ENCODE measurements around the gene CNTNAP2.

Gene CNTNAP2

DNA sequence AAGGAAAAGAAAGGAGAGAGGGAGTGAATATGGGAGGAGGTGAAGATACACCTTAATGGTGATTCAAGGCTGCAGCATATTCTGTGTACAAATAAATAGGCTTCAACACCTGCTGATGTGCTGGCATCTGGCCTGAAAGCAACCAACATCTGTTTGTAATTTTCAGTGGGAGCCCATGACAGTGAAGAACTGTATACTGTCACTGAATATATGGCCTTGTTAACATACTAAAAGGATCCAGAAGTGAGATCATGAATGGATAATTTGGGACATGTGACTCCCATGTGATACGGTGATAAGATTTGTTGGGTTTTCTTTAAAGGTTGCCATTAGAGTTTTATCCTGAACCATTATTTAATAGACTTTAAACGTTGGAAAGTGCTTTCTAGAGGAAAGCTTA is 459.3 kb downstream of the CNTNAP2 start:
- no peak for DNase-seq (ENCODE audit: low read depth in 2 of 2)

DNA sequence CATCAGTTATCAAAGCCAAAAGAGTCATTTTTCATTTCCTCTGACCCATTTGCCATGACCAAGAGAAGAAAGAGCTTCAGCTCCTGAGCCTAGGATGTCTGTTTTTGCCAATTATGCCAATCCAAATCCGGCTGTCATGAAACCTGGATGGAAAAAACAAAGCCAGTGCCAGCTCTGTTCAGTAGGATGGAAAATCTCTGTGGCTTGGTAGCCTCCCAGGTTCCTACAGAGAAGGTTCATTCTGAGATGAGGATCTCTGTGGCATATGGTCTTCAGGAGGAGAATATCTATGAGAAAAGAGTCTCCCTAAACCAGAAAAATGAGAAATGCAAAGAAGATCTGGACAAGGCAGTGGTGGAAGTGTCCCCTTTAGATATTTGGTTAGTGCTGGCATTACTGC is 475.4 kb downstream of the CNTNAP2 start:
- no peak for DNase-seq (ENCODE audit: low read depth in 2 of 2)

DNA sequence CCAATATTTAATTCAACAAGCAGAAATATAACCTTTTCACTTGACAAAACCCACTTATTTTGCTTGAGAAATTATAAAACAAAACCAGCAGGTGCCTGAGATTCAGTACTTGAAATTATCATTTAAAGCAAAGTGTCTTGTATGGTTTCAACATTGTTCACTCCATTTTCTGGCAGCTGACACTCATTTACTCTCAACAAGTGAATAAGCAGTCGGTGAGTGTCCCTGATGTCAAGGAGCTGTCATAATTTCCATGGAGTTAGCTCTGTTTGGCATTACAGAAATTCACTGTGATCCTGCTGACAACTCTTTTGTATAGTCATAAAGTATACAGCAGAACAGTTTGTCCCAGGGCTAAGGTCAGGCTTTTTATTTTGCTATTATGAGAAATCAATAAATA is 490.0 kb downstream of the CNTNAP2 start:
- DNase-seq (ENCODE audit: low read depth in 2 of 2): no peak

DNA sequence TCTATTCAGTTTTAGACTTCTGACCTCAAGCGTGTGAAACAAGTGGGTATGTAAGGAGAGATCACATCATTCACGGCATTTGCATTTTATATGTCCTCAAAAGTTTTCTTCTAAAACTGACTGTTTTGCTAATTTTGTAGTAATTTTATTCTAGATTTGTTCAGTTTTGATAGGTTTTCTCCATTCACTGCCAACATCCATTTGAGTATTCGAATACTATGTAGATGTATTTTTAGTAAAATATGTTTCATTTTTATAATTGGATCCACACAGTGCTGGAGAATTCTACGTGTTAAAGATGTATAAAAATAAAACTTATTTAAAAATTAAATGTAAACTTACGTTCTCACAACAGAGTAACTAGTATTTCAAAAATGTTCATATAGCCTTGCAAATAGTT is 503.0 kb downstream of the CNTNAP2 start:
- no peak for DNase-seq (ENCODE audit: low read depth in 2 of 2)

DNA sequence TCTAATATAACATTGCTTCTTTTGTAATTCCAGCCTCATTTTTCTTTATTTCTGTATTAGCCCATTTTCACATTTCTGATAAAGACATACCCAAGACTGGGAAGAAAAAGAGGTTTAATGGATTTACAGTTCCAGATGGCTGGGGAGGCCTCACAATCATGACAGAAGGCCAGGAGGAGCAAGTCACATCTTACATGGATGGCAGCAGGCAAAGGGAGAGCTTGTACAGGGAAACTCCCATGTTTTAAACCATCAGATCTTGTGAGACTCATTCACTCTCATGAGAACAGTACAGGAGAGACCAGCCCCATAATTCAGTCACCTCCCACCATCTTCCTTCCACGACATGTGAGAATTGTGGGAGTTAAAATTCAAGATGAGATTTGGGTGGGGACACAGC is 510.3 kb downstream of the CNTNAP2 start:
- DNase-seq (ENCODE audit: low read depth in 2 of 2): no peak

DNA sequence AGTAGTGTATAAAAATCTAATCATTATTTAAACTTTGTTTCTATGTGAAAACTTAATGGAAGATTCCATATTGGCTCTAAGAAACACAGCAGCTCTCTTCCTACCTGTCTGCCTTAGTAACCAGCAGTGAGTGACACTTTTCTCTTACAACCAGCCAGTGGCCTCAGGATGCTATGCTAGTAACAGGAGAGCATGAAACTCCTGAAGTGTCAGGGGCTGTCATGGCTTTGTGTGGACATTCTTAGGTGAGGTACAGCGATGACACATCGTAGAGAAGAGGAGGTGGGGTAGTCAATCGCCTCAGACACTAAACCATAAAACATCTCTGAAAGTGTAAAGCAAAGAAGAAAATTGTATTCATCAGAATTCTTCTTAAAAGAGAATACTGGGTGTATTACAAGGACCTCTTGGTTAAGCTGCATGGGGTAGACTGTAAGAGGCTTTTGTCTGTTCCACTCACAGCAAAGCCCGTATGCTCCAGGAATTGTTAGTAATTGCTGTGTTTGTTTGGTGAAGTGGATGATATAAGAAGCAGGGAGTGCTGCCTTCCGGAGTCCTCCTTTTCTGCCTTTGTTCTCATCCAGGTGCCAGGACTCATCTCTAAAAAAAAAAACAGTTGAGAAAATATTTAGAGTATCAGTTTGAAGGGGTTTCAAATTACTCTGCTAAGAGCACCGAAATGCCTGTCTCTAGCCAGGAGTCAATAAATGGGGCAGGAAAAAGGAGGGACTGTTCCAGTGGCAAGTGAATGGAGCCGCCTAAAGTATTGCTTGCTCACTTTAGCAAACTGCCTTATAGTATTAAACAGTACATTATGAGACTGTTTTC is 518.8 kb downstream of the CNTNAP2 start:
- no peak for DNase-seq (ENCODE audit: low read depth in 2 of 2)

DNA sequence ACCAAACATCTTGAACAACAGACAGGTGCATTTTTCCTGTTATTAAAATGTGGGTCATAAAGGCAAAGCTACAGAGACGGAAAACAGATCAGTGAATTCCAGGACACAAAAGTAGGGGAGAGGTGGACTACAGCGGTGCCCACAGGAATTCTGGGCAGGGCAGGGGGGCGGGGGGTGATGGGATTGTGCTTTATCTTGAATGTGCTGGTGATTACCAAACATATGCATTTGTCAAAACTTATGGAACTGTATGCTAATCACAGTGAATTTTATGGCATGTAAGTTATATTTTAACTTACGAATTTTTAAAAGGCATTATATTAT is 519.4 kb downstream of the CNTNAP2 start:
- no peak for DNase-seq (ENCODE audit: low read depth in 2 of 2)

DNA sequence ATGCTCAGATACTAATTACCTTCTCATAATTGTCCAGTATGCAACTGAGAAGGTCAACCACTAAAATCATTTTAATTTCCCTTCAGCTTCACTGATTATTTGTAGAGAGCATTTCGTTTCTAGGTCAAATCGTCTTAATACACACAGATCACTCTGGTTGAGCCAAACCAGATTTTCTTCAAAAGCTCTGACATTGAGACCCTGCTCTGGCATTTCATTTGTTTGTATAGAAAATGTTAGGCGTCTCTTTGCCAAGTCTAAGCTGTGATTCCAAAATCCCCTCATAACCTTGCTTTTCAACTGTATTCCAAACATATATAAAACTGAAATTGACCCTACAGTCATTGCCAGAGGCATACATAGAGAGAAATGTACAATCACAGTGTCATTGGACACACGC is 520.0 kb downstream of the CNTNAP2 start:
- no peak for DNase-seq (ENCODE audit: low read depth in 2 of 2)

DNA sequence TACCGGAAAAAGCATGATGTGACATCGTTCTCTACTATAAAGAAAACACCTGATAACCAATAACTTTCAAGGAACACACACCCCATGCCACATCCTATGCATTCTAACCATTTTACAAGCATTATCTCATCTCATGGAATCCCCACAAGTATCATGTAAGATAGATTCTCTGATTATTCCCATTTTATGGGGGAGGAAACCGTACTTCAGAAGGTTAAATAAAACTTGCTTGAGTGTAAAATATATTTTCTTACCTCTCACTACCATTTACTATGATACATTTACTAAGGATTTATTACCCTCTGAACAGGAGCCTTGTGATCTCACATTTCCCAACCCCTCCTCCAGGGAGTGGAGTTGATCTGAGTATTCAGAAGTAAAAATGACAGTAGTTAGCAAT is 522.7 kb downstream of the CNTNAP2 start:
- DNase-seq (ENCODE audit: low read depth in 2 of 2): no peak

DNA sequence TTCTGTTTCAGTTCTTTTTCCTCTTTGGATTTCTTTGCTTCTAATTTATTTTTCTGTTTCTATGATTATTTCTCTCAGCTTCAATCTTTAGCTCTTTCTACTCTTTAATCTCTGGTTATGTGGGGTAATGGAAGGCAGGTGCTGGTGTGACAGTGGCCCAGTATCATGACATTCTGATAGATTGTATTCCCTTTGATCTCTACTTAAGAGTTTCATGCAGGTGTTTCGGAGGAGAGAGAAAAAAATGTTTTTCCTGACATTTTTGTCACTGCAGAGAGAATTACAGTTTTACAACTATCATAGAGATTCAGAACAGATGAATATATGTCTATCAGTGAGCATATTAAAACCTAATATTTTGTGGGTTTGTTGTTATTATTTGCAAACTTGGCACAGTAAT is 524.9 kb downstream of the CNTNAP2 start:
- DNase-seq (ENCODE audit: low read depth in 2 of 2): no peak

DNA sequence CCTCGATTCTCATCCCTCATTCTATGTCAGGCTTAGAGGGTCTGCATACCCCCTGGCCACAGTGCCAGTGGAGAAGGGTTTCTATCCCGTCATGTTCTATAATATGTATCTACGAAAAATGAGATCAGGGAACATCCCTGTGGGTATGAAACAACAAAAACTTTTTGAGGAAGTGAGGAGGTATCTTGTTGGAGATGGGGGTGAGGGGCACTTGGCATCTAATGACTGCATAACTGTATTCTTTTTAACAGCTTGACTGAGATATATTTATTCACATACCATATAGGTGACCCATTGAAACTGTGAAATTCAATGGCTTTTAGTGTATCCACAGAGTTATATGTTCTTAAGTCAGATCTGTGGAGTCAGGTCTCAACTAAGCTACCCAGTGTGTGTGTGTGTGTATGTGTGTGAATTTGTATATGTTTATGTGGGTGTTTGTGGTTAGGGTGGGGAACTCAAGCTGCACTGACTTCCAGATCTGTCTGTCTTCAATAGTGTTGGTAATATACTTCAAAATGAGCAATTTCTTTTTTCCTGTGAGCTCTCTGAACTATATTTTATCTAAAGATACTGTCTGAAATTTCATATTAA is 528.9 kb downstream of the CNTNAP2 start:
- DNase-seq (ENCODE audit: low read depth in 2 of 2): no peak

DNA sequence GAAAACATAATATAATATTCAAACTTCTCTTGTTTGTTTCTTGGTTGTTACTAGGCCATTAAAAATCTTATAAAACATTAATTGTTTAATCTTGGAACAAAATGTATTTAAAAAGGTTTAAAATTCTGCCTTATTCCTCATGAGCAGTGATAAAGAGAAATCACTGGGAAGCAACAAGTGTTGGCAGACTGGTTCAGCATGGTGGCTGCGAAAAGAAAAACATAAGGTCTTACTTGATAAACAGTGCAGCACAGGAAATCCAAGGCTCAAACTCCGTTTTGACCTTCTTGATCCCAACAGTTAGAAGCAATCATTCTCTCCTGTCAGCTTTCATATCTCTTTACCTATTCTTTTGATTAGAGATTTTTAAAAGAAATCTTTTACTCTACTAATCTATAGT is 530.8 kb downstream of the CNTNAP2 start:
- DNase-seq (ENCODE audit: low read depth in 2 of 2): no peak

DNA sequence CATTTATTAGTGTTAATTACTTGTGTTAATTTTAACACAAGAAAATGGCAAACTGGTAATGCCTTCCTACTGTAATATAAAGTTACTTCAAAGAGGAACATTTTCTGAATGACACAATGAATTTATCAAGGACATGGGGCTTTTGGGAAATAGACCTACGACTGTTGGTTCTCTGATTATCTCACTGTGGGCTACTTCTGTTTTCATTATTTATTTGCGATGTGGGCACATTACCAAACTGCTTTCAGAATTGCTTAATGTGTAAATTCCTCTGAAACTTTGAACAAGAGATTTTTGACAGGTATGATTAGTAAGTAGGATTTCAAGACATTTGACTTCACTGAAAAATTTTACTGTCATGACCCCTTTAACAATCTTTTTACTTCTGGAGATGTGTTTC is 535.6 kb downstream of the CNTNAP2 start:
- DNase-seq (ENCODE audit: low read depth in 2 of 2): no peak

DNA sequence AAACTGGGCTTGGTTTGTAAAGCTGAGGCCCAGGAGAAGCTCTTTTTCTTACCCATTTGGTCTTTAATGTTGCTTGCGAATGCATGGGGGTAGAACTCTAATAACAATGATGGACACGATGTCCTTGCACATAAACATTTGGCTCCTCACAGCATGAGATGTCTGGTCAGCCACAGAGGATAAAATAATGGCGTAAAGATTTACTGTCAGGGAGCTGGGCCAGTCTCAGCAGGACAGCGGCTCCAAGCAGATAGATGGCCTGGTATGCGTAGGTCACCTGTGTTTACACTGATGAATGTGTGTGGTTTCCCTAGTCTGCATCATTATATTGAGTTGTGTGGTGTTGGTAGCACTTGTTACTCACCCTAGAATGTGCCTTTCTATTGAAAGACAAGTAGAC is 537.4 kb downstream of the CNTNAP2 start:
- DNase-seq (ENCODE audit: low read depth in 2 of 2): no peak

DNA sequence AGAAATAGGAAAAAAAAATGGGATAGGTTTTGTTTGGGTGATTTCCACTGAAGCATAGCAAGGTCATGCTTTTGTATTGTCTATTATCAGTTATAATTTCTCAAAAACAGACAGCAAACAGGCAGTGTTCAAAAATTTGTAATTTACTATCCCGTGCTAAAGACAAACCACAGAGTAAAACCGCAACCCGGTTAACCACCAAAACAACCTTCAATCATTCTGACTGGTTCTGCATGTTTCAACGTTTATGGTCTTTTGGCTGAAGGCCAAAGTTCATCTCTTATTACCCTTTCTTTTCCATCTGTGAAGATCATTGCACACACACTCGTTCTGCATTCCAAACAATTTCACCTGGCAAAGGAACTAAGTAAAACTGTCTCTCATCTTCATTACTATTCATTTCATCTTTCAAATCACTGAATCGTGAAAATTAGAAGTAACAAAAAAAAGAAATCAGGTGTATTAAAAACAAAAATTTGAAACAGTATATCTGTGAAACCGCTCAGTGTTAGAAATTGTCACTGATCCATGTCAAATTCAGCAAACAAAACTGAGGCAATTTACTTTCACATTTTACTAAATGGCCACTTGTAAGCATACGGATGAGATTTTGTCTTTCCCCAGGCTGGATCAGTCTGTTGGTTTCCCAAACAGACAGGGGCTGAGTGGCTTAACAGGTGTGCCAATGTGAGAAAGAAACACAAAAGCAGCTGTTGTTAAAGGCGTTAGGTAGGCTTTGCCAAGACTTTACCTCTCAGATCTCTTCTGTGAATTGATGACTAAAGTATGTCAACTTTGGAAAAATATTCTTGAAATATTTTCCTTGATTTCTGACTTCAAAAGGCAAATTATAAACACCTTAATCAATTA is 539.6 kb downstream of the CNTNAP2 start:
- DNase-seq (ENCODE audit: low read depth in 2 of 2): no peak

DNA sequence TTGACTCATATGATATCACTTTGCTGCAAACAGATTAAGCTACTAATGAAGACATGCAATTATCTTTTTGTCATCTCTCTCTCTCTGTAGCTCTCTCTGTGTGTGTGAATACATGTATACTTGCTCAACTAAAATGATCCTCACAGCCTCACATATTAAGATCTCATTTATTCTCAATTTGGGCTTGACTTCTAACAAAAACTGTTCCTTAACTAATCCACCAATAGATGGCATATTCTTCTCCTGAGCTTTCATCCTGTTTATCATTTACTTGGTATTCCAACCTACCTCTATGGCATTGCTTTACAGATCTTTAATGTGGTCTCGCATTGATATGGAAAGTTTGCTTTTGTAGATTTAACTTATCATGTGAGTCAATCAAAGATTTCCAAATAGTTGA is 540.4 kb downstream of the CNTNAP2 start:
- no peak for DNase-seq (ENCODE audit: low read depth in 2 of 2)

DNA sequence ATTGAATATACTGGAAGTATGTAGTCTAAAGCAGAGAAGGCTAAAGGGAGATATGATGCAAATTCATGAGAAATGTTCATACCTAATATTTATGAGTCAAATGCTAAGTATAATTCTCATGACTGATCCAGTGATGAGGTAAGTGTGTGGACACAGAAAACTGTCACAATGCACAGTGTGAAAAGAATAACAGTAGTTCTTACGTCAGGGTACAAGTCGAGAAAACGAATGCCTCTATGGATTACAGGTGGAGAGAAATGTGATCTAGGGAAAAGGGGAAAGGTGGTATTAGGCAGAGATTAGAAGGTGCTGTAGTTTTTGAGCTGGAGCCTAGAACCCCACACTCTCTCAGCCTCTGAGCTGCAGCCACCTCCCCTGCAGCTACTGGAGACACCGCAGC is 542.0 kb downstream of the CNTNAP2 start:
- no peak for DNase-seq (ENCODE audit: low read depth in 2 of 2)

DNA sequence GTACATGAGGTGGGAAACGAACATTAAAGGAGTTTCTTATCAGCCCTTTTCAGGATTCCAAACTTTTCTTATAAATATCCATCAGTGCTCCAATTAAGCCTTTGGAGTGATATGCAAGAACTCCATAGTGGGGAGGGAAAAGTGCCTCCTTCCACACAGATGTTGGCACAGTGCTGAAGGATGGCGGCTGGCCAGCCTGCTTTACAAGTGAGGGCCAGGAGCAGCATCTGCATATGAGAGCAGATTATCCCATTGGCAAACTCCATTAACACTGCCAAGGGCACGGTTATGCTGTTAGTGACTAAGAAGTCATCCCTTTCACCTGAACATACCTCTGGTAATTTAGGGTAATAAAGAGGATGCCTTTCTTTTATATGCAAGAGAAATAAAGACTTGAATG is 543.1 kb downstream of the CNTNAP2 start:
- DNase-seq (ENCODE audit: low read depth in 2 of 2): no peak

DNA sequence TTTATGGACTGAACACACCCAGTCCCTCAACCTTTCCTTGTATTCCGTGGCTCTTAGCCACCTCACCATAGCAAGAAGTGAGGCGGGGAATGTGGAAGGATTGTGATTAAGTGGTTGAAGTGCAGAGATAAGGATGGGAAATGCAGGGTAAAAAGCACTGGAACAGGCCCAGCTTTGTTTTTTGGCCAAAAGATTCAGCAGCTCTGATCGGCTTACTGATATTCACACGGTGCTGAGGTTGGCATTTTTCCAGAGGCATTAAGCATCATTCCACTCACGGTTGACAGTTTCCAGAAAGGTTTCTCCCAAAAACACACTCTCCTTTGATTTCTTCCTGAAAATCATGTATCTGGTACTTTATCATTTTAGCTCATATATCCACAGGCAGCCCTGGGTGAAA is 544.2 kb downstream of the CNTNAP2 start:
- no peak for DNase-seq (ENCODE audit: low read depth in 2 of 2)

DNA sequence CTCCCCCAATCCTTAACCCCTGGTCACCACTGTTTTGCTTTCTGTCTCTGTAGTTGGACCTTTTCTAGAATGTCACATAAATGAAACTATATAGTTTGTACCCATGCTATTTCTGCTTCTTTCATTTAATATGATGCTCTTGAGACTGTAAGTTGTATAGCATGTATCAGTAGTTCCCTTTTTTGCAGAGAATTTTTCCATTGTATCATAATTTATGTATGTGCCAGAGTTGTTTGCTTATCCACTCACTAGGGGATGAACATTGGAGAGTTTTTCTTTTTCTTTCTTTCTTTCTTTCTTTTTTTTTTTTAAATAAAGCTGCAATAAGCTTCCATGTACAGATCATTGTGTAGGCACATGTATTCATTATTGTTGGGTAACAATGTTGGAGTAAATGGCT is 544.8 kb downstream of the CNTNAP2 start:
- no peak for DNase-seq (ENCODE audit: low read depth in 2 of 2)

DNA sequence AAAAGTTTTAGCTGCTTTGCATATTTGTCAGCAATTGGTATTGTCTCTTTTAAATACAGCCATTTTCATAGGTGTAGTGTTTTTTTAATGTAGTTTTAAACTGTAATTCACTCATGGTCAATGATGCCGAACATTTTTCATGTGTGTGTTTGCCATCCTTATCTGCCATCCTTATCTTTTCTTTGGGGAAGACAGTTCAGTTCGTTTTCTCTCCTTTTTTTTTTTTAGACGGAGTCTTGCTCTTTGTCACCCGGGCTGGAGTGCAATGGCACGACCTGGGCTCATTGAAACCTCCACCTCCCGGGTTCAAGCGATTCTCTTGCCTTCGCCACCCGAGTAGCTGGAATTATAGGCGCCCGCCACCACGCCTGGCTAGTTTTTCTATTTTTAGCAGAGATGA is 545.3 kb downstream of the CNTNAP2 start:
- no peak for DNase-seq (ENCODE audit: low read depth in 2 of 2)

DNA sequence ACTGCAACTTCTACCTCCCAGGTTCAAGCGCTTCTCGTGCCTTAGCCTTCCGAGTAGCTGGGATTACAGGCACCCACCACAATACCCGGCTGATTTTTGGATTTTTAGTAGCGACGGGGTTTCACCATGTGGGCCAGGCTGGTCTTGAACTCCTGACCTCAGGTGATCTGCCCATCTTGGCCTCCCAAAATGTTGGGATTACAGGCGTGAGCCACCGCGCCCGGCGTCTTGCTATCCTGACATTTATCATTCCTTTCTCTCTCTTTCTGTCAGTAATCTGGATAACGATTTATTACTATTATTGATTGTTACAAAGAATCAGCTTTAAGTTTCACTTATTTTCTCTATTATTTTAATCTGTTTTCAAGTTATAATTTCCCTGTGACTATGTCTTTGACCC is 548.4 kb downstream of the CNTNAP2 start:
- no peak for DNase-seq (ENCODE audit: low read depth in 2 of 2)

DNA sequence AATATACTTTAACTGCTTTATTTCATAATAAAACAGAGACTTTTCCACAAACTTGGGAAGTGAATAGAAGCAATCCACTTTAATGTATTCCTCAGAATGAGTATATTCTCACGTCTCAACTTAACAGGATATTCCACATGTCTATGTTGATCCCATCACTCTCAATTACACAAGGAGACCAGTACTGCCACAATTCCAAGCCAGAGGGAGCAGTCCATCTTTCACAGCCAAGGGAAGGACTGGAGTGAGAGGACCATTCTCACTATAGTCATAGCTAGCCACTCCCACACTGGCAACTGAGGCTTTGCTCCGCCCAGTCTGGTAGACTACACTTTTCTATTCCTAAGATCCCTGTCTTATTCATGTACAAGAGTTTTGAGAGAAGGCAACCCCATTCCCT is 553.9 kb downstream of the CNTNAP2 start:
- DNase-seq (ENCODE audit: low read depth in 2 of 2): no peak
